ENCODE results near the gene ESRRG. TPM values are rescaled to one million over a fixed set of nuclear protein-coding genes. Genes with fewer than 3 reads are reported as not detected.

Gene ESRRG
- total RNA-seq, 1 experiment from 2014 or later: 0.44 TPM

DNA sequence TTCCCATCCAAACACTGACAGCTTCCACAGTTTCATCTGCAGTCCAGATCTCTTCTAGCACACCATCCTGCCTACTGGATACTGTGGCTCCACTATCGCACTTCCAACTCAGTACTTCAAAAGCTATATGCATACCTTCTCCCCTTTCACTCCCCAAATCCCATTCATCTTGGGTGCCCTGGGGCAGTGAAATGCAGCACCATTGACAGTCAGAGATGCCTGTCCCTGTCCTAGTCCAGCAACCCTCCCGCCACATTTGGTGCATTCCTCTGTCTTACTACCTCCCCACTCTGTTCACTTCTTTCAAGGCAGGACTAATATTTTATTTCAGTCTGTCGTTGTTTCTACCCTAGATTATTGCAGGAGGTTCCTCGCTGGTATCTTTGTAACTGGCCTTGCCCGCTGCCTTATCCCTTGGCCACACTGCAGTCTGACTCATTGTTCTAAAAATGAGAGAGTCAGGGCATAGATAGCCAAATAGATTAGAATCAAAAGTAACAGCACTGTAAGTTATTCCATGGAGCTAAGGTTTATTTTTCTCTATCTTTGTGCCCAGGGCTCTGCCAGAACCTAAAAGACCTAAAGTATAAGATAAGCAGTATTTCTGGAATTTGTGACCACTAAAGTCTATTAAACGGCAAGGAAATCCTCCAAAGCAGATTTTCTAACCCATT, 96.7 kb downstream of the ESRRG start:
- no peaks in the 10 kb centered on the region for H3K36me3 Mint-ChIP-seq (ENCODE audit: insufficient read depth in 1 of 3, low read depth in 3 of 3)
- TF ChIP-seq, protein P1, sequence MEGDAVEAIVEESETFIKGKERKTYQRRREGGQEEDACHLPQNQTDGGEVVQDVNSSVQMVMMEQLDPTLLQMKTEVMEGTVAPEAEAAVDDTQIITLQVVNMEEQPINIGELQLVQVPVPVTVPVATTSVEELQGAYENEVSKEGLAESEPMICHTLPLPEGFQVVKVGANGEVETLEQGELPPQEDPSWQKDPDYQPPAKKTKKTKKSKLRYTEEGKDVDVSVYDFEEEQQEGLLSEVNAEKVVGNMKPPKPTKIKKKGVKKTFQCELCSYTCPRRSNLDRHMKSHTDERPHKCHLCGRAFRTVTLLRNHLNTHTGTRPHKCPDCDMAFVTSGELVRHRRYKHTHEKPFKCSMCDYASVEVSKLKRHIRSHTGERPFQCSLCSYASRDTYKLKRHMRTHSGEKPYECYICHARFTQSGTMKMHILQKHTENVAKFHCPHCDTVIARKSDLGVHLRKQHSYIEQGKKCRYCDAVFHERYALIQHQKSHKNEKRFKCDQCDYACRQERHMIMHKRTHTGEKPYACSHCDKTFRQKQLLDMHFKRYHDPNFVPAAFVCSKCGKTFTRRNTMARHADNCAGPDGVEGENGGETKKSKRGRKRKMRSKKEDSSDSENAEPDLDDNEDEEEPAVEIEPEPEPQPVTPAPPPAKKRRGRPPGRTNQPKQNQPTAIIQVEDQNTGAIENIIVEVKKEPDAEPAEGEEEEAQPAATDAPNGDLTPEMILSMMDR (conservative IDR thresholded peaks at IDR 0.05): no peak
- Histone ChIP-seq H3K18ac (ENCODE audit: insufficient read length, low read depth, low read length) (no peak overlapping the region), H4K20me1 (ENCODE audit: control insufficient read depth, insufficient read depth, insufficient read length) (no peaks in the 10 kb centered on the region), H2AFZ (ENCODE audit: low read length) (no peak overlapping the region), H3K9ac (ENCODE audit: extremely low read depth, insufficient read length, low read length) (no peak overlapping the region), H3K4me2 (ENCODE audit: insufficient read depth, insufficient read length, low read length) (no peak overlapping the region), H2BK120ac (ENCODE audit: low read depth, low read length, poor library complexity, severe bottlenecking) (no peak overlapping the region), H3K23me2 (ENCODE audit: insufficient read length, low read depth, low read length, poor library complexity, severe bottlenecking) (no peaks in the 10 kb centered on the region), H2BK5ac (ENCODE audit: insufficient read length, low read length) (no peak overlapping the region), H2BK20ac (ENCODE audit: low read depth, low read length, poor library complexity, severe bottlenecking) (no peak overlapping the region), H3K9me3 (ENCODE audit: control insufficient read depth, low read depth, low read length) (no peaks in the 10 kb centered on the region), H3K27me3 (ENCODE audit: insufficient read depth, low read length) (no peaks in the 10 kb centered on the region), H3K14ac (ENCODE audit: insufficient read depth, low read length) (no peak overlapping the region), H4K8ac (replicated peaks; ENCODE audit: insufficient read length, low read depth, low read length) (no peak overlapping the region), H3K79me2 (ENCODE audit: insufficient read depth, low read length) (no peaks in the 10 kb centered on the region), H3K79me1 (ENCODE audit: insufficient read depth, low read depth, low read length, poor library complexity, severe bottlenecking) (no peaks in the 10 kb centered on the region), H3K4ac (ENCODE audit: low read depth, low read length) (no peak overlapping the region), H2BK12ac (ENCODE audit: insufficient read length, low read depth, low read length) (no peak overlapping the region), H2BK15ac (ENCODE audit: low read depth, low read length) (no peak overlapping the region), H3K4me1 (ENCODE audit: insufficient read depth, low read length) (no peaks in the 10 kb centered on the region; the same call in 1 of the 2 replicates), H4K91ac (ENCODE audit: insufficient read length, low read depth, low read length) (no peak overlapping the region), H2AK5ac (ENCODE audit: insufficient read length, low read length) (no peak overlapping the region), H3K23ac (ENCODE audit: insufficient read length, low read depth, low read length) (no peak overlapping the region), H3K56ac (ENCODE audit: insufficient read length, low read depth, low read length) (no peak overlapping the region), H4K5ac (ENCODE audit: insufficient read length, low read depth, low read length) (no peak overlapping the region), H3K27ac (ENCODE audit: insufficient read length, low read depth, low read length) (no peak overlapping the region), H3T11ph (ENCODE audit: low read length) (no peak overlapping the region)
- H3K27me3 Mint-ChIP-seq (ENCODE audit: low read depth): no peaks in the 10 kb centered on the region
- WGBS (ENCODE audit: extremely low coverage, insufficient read length, low lambda C conversion rate): no CpG with 5 or more reads among the region's 6 CpGs
- peaks cover 4 to 5% of the 10 kb centered on the region in 2 experiments; a peak in 3 of 4 replicates for H3K4me1 Mint-ChIP-seq
- no peak overlapping the region for H3K4me3 Mint-ChIP-seq
- no peak for DNase-seq
- H3K9me3 Mint-ChIP-seq: no peaks in the 10 kb centered on the region
- H3K27ac Mint-ChIP-seq: no peak overlapping the region

Measured in H9 (cell line).